Right lobe of liver (tissue), 6 donors: ENCODE results near the gene CELA3A. TPM values are rescaled to one million over a fixed set of nuclear protein-coding genes. Genes with fewer than 3 reads are reported as not detected.
"Not testable (repeated sequence)": the region's sequence is repeated elsewhere in the genome, so short reads cannot be mapped to it uniquely, and the experiment has no call there.

Experiments used
- ATAC-seq, 4 donors: fragments of 200-7000 bp; cut with Tn5 transposase; one replicate each; pipeline ENCODE4 v1.9.1; 2020; ENCODE audit warnings: mild to moderate bottlenecking in 4 of 4, moderate library complexity in 4 of 4
- DNase-seq, 3 donors: peaks; one replicate each; pipeline ENCODE4 v3.0.0-alpha.2; 2020
- H3K27ac ChIP-seq, 3 donors: fragments of 200-600 bp; one replicate each; pipeline ENCODE4 v1.8.0; 2022
- H3K27me3 ChIP-seq, 2 donors: fragments of 200-600 bp; one replicate each; pipeline ENCODE4 v1.8.0; 2022
- H3K36me3 ChIP-seq, 4 donors: fragments of 200-600 bp; sonication (generic) in 1 of 4; one replicate each; pipeline versions ENCODE4 v1.5.1 to v1.8.0; 2017 to 2022; ENCODE audit warnings: control low read depth in 1 of 4
- H3K4me1 ChIP-seq, 4 donors: fragments of 200-600 bp; sonication (generic) in 1 of 4; one replicate each; pipeline versions ENCODE4 v1.5.1 to v1.8.0; 2017 to 2022; ENCODE audit warnings: control low read depth in 1 of 4
- H3K4me3 ChIP-seq, 3 donors: fragments of 200-600 bp; one replicate each; pipeline ENCODE4 v1.8.0; 2022
- H3K9me3 ChIP-seq, 4 donors: fragments of 200-600 bp; sonication (generic) in 1 of 4; one replicate each; pipeline versions ENCODE4 v1.5.1 to v1.8.0; 2017 to 2022; ENCODE audit warnings: control low read depth in 1 of 4
- WGBS: methylation state at CpG from one replicate; pipeline ENCODE4 v1.1.6; 2018; ENCODE audit warnings: low coverage, low lambda C conversion rate; ENCODE audit not compliant: insufficient coverage; ENCODE audit errors: missing lambda C conversion rate; 5-methylcytosine and 5-hydroxymethylcytosine counted together
- intact Hi-C, 2 donors: fragments of 100-400 bp; cut with DNase I; formaldehyde crosslinking; loops; one replicate each; pipeline versions ENCODE4 v1.11.2 to v1.14.1; 2022
- total RNA-seq, 6 experiments: library from RNA; depleted of rRNA in 2 of 6; stranded (reverse); fragments of >200 nt in 2 of 6; fragmentation: NEBNext Ultra II Directional in 3 of 6; extraction: Animal tissue kit (Norgen Biotek cat#: 25700) in 3 of 6; gene quantifications; one replicate each; pipeline versions ENCODE4 v1.1.0 to v1.2.4, GENCODE V29; 2016 to 2023
- donor health status: DM: no; HTN: yes; CAD: no.
- donor health status: DM: no; HTN: no; CAD: no.
- donor health status: DM: no; HTN: no; CAD: no.
- donor health status: DM: no; HTN: yes; CAD: no.
- donor health status: DM: no; HTN: yes; CAD: no.

The CELA3A gene
- total RNA-seq, 6 experiments from 2014 or later, result 0.22 TPM; not detected in 5

- ATAC-seq, result peak; percentile 61 to 82 (median 62)
- H3K27me3 ChIP-seq, intact Hi-C loops, DNase-seq, H3K4me3 ChIP-seq, H3K36me3 ChIP-seq, H3K27ac ChIP-seq, H3K9me3 ChIP-seq, H3K4me1 ChIP-seq: not testable (repeated sequence)
- no CpG with 5 or more reads among the region's 21 CpGs for WGBS
These were observed 20.8 kb upstream of the CELA3A start for GRCh38 chr1:21980515-21981220.

GRCh38 chr1:21981253-21981652, 20.2 kb upstream of the CELA3A start:
- intact Hi-C loops, H3K9me3 ChIP-seq, H3K27ac ChIP-seq, H3K4me1 ChIP-seq, DNase-seq, H3K36me3 ChIP-seq, H3K27me3 ChIP-seq, H3K4me3 ChIP-seq: not testable (repeated sequence)
- ATAC-seq, result peak in 1 of 4 donors; percentile 25
- WGBS, result no CpG with 5 or more reads among the region's 4 CpGs

- H3K27ac ChIP-seq, H3K4me1 ChIP-seq, H3K27me3 ChIP-seq, H3K4me3 ChIP-seq, H3K36me3 ChIP-seq, DNase-seq, intact Hi-C loops, ATAC-seq, H3K9me3 ChIP-seq: not testable (repeated sequence)
- 83% methylated on average over 6 of the region's 6 CpGs for WGBS
These were observed 19.3 kb upstream of the CELA3A start for GRCh38 chr1:21982122-21982521.

GRCh38 chr1:21983539-21983938, 17.9 kb upstream of the CELA3A start:
- WGBS, result 60% methylated on average over 1 of the region's 15 CpGs
- H3K27ac ChIP-seq, intact Hi-C loops, H3K27me3 ChIP-seq, H3K36me3 ChIP-seq, H3K4me3 ChIP-seq, H3K9me3 ChIP-seq, H3K4me1 ChIP-seq, DNase-seq, ATAC-seq: not testable (repeated sequence)

GRCh38 chr1:21985893-21986292, 15.6 kb upstream of the CELA3A start:
- H3K36me3 ChIP-seq, intact Hi-C loops, ATAC-seq, DNase-seq, H3K9me3 ChIP-seq, H3K27me3 ChIP-seq, H3K4me3 ChIP-seq, H3K27ac ChIP-seq, H3K4me1 ChIP-seq: not testable (repeated sequence)
- no CpG with 5 or more reads among the region's 5 CpGs for WGBS

GRCh38 chr1:21986386-21986785, 15.1 kb upstream of the CELA3A start:
- 78% methylated on average over 4 of the region's 12 CpGs for WGBS
- H3K9me3 ChIP-seq, H3K27ac ChIP-seq, ATAC-seq, intact Hi-C loops, DNase-seq, H3K36me3 ChIP-seq, H3K27me3 ChIP-seq, H3K4me3 ChIP-seq, H3K4me1 ChIP-seq: not testable (repeated sequence)

- DNase-seq, H3K4me1 ChIP-seq, intact Hi-C loops, H3K27me3 ChIP-seq, H3K27ac ChIP-seq, ATAC-seq, H3K4me3 ChIP-seq, H3K36me3 ChIP-seq, H3K9me3 ChIP-seq: not testable (repeated sequence)
- WGBS, result 70% methylated on average over 2 of the region's 5 CpGs
These were observed 11.6 kb upstream of the CELA3A start for GRCh38 chr1:21989672-21990393.

- intact Hi-C loops, H3K27ac ChIP-seq, DNase-seq, H3K27me3 ChIP-seq, H3K4me1 ChIP-seq, H3K9me3 ChIP-seq, H3K4me3 ChIP-seq, ATAC-seq, H3K36me3 ChIP-seq: not testable (repeated sequence)
- WGBS, result 69% methylated on average over 2 of the region's 3 CpGs
These were observed 9.3 kb upstream of the CELA3A start for GRCh38 chr1:21992186-21992585.

GRCh38 chr1:21994716-21995115, 6.7 kb upstream of the CELA3A start:
- ATAC-seq, H3K27ac ChIP-seq, H3K4me1 ChIP-seq, intact Hi-C loops, H3K36me3 ChIP-seq, H3K4me3 ChIP-seq, DNase-seq, H3K27me3 ChIP-seq, H3K9me3 ChIP-seq: not testable (repeated sequence)
- WGBS, result 100% methylated on average over 7 of the region's 8 CpGs

- H3K27ac ChIP-seq, H3K27me3 ChIP-seq, DNase-seq, H3K36me3 ChIP-seq, intact Hi-C loops, H3K4me1 ChIP-seq, H3K4me3 ChIP-seq, H3K9me3 ChIP-seq: not testable (repeated sequence)
- peak in 2 of 4 donors; percentile 33 to 38 for ATAC-seq
- WGBS, result 40% methylated on average over 1 of the region's 3 CpGs
These were observed 4.8 kb upstream of the CELA3A start for GRCh38 chr1:21996663-21996970.

- 55% methylated on average over 7 of the region's 9 CpGs for WGBS
- DNase-seq, H3K9me3 ChIP-seq, intact Hi-C loops, H3K27ac ChIP-seq, H3K4me1 ChIP-seq, H3K4me3 ChIP-seq, H3K36me3 ChIP-seq, H3K27me3 ChIP-seq: not testable (repeated sequence)
- ATAC-seq, result peak; percentile 32 to 78 (median 68)
These were observed 3.4 kb upstream of the CELA3A start for GRCh38 chr1:21997891-21998623.
